Vagina (tissue), 2 donors: ENCODE measurements around the gene C19orf38.

ENCODE experiments used
- CTCF ChIP-seq, 3 experiments: fragments of 450-650 bp in 2 of 3; fragments of 200-600 bp in 1 of 3; sonication (generic) in 1 of 3; IDR thresholded peaks; one replicate each; pipeline ENCODE4 v1.5.1; 2017 to 2019; ENCODE audit warnings: antibody characterized with exemption in 3 of 3, mild to moderate bottlenecking in 2 of 3, moderate library complexity in 2 of 3
- POLR2A ChIP-seq, 2 donors: fragments of 450-650 bp; IDR thresholded peaks; one replicate each; pipeline ENCODE4 v1.6.1; 2017; ENCODE audit warnings: antibody characterized with exemption in 2 of 2, mild to moderate bottlenecking in 2 of 2, moderate library complexity in 2 of 2

GRCh38 chr19:10846500-10847202 is 1.6 kb upstream of the C19orf38 start:
- TF ChIP-seq CTCF (IDR thresholded peaks at IDR 0.05) (no peak), POLR2A (IDR thresholded peaks at IDR 0.05) (no peak)
